Omental fat pad (tissue), 4 donors: ENCODE results near the gene CLDN9. TPM values are rescaled to one million over a fixed set of nuclear protein-coding genes. Genes with fewer than 3 reads are reported as not detected.
A peak's percentile ranks its signal among the peaks of the same experiment; 100 is the strongest.

Source experiments
- ATAC-seq: fragments of 150-250 bp; one replicate; pipeline ENCODE4 v1.9.1; 2016; ENCODE audit warnings: mild to moderate bottlenecking, moderate library complexity; ENCODE audit not compliant: low FRiP score
- DNase-seq: peaks from one replicate; pipeline ENCODE4 v3.0.0-alpha.2; 2019; ENCODE audit warnings: low spot score
- total RNA-seq, 4 donors: library from RNA; depleted of rRNA; stranded (reverse); fragments of >200 nt; gene quantifications; one replicate each; pipeline ENCODE4 v1.1.0, GENCODE V29; 2016
- TF ChIP-seq, protein P1 (sequence below), 3 donors: fragments of 450-650 bp; IDR thresholded peaks; one replicate each; pipeline ENCODE4 v1.5.1; 2016 to 2017; ENCODE audit warnings: antibody characterized with exemption in 3 of 3, mild to moderate bottlenecking in 3 of 3, moderate library complexity in 2 of 3

Gene CLDN9
- total RNA-seq, 4 donors from 2014 or later = 0.24 to 0.63 TPM; not detected in 2

DNA sequence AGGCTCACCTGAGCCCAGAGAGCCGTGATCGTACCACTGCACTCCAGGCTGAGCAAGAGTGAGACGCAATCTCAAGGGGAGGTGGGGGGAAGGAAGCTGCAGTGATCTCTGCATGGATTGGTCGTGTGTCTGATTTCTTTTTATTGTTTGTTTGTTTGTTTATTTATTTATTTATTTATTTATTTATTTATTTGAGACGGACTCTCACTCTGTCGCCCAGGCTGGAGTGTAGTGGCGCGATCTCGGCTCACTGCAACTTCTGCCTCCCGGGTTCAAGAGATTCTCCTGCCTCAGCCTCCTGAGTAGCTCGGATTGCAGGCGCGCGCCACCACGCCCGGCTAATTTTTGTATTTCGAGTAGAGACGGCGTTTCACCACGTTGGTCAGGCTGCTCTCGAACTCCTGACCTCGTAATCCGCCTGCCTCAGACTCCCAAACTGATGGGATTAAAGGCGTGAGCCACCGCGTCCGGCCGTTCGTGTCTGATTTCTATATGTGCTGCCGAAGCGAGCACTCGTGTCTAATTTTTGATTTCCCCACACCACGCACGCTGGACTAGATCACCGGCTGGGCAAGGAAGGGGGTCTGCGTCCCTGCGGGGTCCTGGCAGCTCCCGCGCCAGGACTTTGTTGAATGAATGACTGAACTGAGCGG is 7.0 kb downstream of the CLDN9 start:
- TF ChIP-seq, protein P1, sequence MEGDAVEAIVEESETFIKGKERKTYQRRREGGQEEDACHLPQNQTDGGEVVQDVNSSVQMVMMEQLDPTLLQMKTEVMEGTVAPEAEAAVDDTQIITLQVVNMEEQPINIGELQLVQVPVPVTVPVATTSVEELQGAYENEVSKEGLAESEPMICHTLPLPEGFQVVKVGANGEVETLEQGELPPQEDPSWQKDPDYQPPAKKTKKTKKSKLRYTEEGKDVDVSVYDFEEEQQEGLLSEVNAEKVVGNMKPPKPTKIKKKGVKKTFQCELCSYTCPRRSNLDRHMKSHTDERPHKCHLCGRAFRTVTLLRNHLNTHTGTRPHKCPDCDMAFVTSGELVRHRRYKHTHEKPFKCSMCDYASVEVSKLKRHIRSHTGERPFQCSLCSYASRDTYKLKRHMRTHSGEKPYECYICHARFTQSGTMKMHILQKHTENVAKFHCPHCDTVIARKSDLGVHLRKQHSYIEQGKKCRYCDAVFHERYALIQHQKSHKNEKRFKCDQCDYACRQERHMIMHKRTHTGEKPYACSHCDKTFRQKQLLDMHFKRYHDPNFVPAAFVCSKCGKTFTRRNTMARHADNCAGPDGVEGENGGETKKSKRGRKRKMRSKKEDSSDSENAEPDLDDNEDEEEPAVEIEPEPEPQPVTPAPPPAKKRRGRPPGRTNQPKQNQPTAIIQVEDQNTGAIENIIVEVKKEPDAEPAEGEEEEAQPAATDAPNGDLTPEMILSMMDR (IDR thresholded peaks at IDR 0.05) = no peak
- ATAC-seq (no peak), DNase-seq (no peak)

DNA sequence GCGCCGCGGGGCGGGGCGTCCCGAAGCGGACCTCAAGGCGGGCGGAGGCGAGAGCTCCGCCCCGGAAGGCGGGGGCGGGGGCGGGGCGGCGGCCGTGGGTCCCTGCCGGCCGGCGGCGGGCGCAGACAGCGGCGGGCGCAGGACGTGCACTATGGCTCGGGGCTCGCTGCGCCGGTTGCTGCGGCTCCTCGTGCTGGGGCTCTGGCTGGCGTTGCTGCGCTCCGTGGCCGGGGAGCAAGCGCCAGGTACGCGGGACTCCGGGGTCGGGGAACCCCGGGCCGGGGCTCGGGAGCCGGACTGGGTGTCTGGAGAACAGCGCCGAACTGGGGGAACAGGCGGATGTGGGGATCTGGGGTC is 7.5 kb downstream of the CLDN9 start, which contains the start of gene TNFRSF12A:
TSS of gene TNFRSF12A (plus strand) at position 122 of the 357 bp plus-strand sequence. CDS start at position 152, 30 bp downstream.
- TF ChIP-seq, protein P1 (IDR thresholded peaks at IDR 0.05) = no peak

DNA sequence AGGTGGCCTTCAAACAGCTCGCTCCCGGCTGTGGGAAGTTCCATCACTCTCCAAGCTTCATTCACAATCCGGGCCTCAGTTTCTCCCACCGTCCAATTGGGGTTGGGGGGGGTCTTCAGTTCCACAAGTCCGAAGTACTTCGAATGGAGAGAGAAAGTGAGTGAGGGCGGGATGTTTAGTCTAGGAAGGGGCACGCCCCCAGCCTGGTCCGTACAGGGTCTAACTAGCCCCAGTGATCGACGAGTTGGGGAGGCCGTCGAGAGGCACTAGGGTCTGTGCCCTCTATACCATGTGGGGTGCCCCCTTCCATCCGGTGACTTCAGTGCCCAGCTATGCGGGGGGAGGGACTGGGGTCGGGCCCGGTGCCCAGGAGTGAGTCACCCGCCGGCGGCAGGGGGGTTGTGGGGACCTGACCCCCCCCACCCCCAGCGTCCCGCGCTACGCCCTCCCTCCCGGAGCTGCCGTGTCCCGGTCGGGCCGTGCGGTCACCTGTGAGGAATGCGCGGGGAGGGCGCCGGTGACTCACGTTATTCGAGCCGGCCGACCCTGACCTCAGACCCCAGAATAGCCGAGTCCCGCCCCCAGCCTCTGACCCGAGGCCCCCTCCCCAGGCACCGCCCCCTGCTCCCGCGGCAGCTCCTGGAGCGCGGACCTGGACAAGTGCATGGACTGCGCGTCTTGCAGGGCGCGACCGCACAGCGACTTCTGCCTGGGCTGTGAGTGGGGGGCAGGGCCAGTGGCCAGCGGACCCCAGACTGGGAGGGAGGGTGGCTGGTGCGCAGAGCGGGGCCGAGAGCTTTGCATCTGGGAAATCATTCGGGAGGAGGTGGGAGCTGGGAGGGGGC is 8.1 kb downstream of the CLDN9 start:
- DNase-seq (peak; percentile 68), ATAC-seq (peak; percentile 52)
- TF ChIP-seq, protein P1 (IDR thresholded peaks at IDR 0.05) = no peak

More for the DNA sequence above, 7.5 kb downstream of the CLDN9 start, which contains the start of gene TNFRSF12A:
- peak; percentile 44 for DNase-seq
- peak; percentile 15 for ATAC-seq

- peak; percentile 41 for ATAC-seq
- peak; percentile 54 for DNase-seq
- TF ChIP-seq, protein P1 (IDR thresholded peaks at IDR 0.05) = no peak
Observed at GRCh38 chr16:3021449-3022207, 8.9 kb downstream of the CLDN9 start.

- ATAC-seq (peak; percentile 33), DNase-seq (peak; percentile 82)
- TF ChIP-seq, protein P1 (IDR thresholded peaks at IDR 0.05) = no peak
Observed at GRCh38 chr16:3022208-3022683, 9.5 kb downstream of the CLDN9 start.

GRCh38 chr16:3022684-3023414 is 10.1 kb downstream of the CLDN9 start:
- TF ChIP-seq, protein P1 (IDR thresholded peaks at IDR 0.05) = no peak
- no peak for DNase-seq
- no peak for ATAC-seq
